Gastrocnemius medialis (tissue), 4 donors: ENCODE data around the gene PADI3. TPM values are rescaled to one million over a fixed set of nuclear protein-coding genes. Genes with fewer than 3 reads are reported as not detected.

Experiments
- ATAC-seq, 2 donors: fragments of 150-250 bp; one replicate each; pipeline ENCODE4 v1.9.1; 2016
- DNase-seq, 2 donors: peaks; one replicate each; pipeline ENCODE4 v3.0.0-alpha.2; 2019
- H3K27ac ChIP-seq, 4 donors: fragments of 200-600 bp; sonication (generic); 1 replicate in 1 of 4; 2 replicates in 3 of 4; pipeline ENCODE4 v1.5.1; 2016 to 2018; ENCODE audit warnings: mild to moderate bottlenecking in 2 of 4, moderate library complexity in 1 of 4
- H3K27me3 ChIP-seq, 3 donors: fragments of 200-600 bp; sonication (generic) in 2 of 3; 1 replicate in 1 of 3; 2 replicates in 2 of 3; pipeline versions ENCODE4 v1.5.1 to v1.6.0; 2016 to 2019; ENCODE audit warnings: mild to moderate bottlenecking in 1 of 3, moderate library complexity in 1 of 3
- H3K36me3 ChIP-seq, 2 donors: fragments of 200-600 bp; sonication (generic) in 1 of 2; one replicate each; pipeline ENCODE4 v1.5.1; 2017 to 2018
- H3K4me1 ChIP-seq, 2 donors: fragments of 200-600 bp; sonication (generic) in 1 of 2; one replicate each; pipeline ENCODE4 v1.5.1; 2016 to 2017; ENCODE audit warnings: mild to moderate bottlenecking in 2 of 2
- H3K4me3 ChIP-seq, 4 donors: fragments of 200-600 bp; sonication (generic) in 3 of 4; 1 replicate in 1 of 4; 2 replicates in 3 of 4; pipeline ENCODE4 v1.5.1; 2016 to 2019; ENCODE audit warnings: mild to moderate bottlenecking in 2 of 4
- H3K9me3 ChIP-seq, 3 donors: fragments of 200-600 bp; sonication (generic) in 2 of 3; 1 replicate in 1 of 3; 2 replicates in 2 of 3; pipeline ENCODE4 v1.5.1; 2016 to 2019
- CTCF ChIP-seq, 5 experiments: fragments of 450-650 bp in 3 of 5; fragments of 200-600 bp in 2 of 5; sonication (generic) in 2 of 5; IDR thresholded peaks in 4 of 5; conservative IDR thresholded peaks in 1 of 5; 1 replicate in 4 of 5; 2 replicates in 1 of 5; pipeline ENCODE4 v1.5.1; 2016 to 2019; ENCODE audit warnings: antibody characterized with exemption in 5 of 5, mild to moderate bottlenecking in 3 of 5, moderate library complexity in 3 of 5
- POLR2A ChIP-seq, 2 donors: fragments of 450-650 bp; IDR thresholded peaks; one replicate each; pipeline ENCODE4 v1.6.1; 2017; ENCODE audit warnings: antibody characterized with exemption in 2 of 2, mild to moderate bottlenecking in 2 of 2, moderate library complexity in 2 of 2
- in situ Hi-C, 4 donors: fragments of 200-750 bp; cut with MboI; loops; one replicate each; pipeline versions ENCODE4 v1.15.0 to v1.8.0; 2017; ENCODE audit warnings: low sequenced_read_pairs in 4 of 4
- intact Hi-C: fragments of 100-400 bp; cut with DNase I; formaldehyde crosslinking; loops from one replicate; pipeline ENCODE4 v1.15.1; 2023; ENCODE audit warnings: low total_unique reads
- total RNA-seq, 4 donors: library from RNA; depleted of rRNA; stranded (reverse); fragments of >200 nt; gene quantifications; one replicate each; pipeline versions ENCODE4 v1.1.0 to v1.2.3, GENCODE V29; 2016

Gene PADI3
- total RNA-seq, 4 donors from 2014 or later: not detected

- no peak for DNase-seq
- TF ChIP-seq POLR2A (IDR thresholded peaks at IDR 0.05) (no peak), CTCF (IDR thresholded peaks at IDR 0.05 in 4 of 5, conservative IDR thresholded peaks at IDR 0.05 in 1 of 5) (no peak)
- intact Hi-C loops: no loop called here
These were observed 64.8 kb downstream of the PADI3 start for GRCh38 chr1:17313530-17314309.

GRCh38 chr1:17314491-17314971 is 65.6 kb downstream of the PADI3 start:
- ATAC-seq (no peak), DNase-seq (no peak)
- Histone ChIP-seq H3K9me3 (no peaks in the 10 kb centered on the region), H3K4me1 (no peaks in the 10 kb centered on the region), H3K36me3 (no peaks in the 10 kb centered on the region), H3K4me3 (no peak overlapping the region), H3K27me3 (peaks cover 6 to 18% (median 15%) of the 10 kb centered on the region in 3 donors), H3K27ac (no peak overlapping the region)
- intact Hi-C loops (no loop called here), in situ Hi-C loops (no loop called here)
- TF ChIP-seq POLR2A (IDR thresholded peaks at IDR 0.05) (no peak), CTCF (IDR thresholded peaks at IDR 0.05 in 4 of 5, conservative IDR thresholded peaks at IDR 0.05 in 1 of 5) (no peak)

More at GRCh38 chr1:17313530-17314309, 64.8 kb downstream of the PADI3 start:
- Histone ChIP-seq H3K27me3 (peaks cover 11 to 21% (median 18%) of the 10 kb centered on the region in 3 donors), H3K36me3 (no peaks in the 10 kb centered on the region), H3K27ac (no peak overlapping the region), H3K4me1 (no peaks in the 10 kb centered on the region), H3K4me3 (no peak overlapping the region), H3K9me3 (no peaks in the 10 kb centered on the region)
- in situ Hi-C loops: no loop called here
- no peak for ATAC-seq

GRCh38 chr1:17315542-17316130 is 66.7 kb downstream of the PADI3 start:
- in situ Hi-C loops: no loop called here
- no peak for ATAC-seq
- TF ChIP-seq POLR2A (IDR thresholded peaks at IDR 0.05) (no peak), CTCF (IDR thresholded peaks at IDR 0.05 in 4 of 5, conservative IDR thresholded peaks at IDR 0.05 in 1 of 5) (no peak)

GRCh38 chr1:17316704-17317103 is 67.8 kb downstream of the PADI3 start:
- intact Hi-C loops (no loop called here), in situ Hi-C loops (no loop called here)
- no peak for DNase-seq
- Histone ChIP-seq H3K4me1 (no peaks in the 10 kb centered on the region), H3K9me3 (no peaks in the 10 kb centered on the region), H3K27me3 (peaks cover 0 to 15% (median 3%) of the 10 kb centered on the region in 3 donors), H3K36me3 (no peaks in the 10 kb centered on the region), H3K4me3 (no peak overlapping the region), H3K27ac (no peak overlapping the region)
- ATAC-seq: no peak
- no peak for TF ChIP-seq POLR2A (IDR thresholded peaks at IDR 0.05)

More at GRCh38 chr1:17315542-17316130, 66.7 kb downstream of the PADI3 start:
- Histone ChIP-seq H3K4me1 (no peaks in the 10 kb centered on the region), H3K27ac (no peak overlapping the region), H3K27me3 (peaks cover 0 to 14% (median 4%) of the 10 kb centered on the region in 3 donors), H3K9me3 (no peaks in the 10 kb centered on the region), H3K4me3 (no peak overlapping the region), H3K36me3 (no peaks in the 10 kb centered on the region)
- DNase-seq: no peak
- intact Hi-C loops: no loop called here

GRCh38 chr1:17318262-17318661 is 69.4 kb downstream of the PADI3 start:
- in situ Hi-C loops: no loop called here
- ATAC-seq (no peak), DNase-seq (no peak)
- H3K27me3 ChIP-seq: peaks cover 0 to 15% (median 0%) of the 10 kb centered on the region in 3 donors
- no peaks in the 10 kb centered on the region for H3K9me3 ChIP-seq
- no peaks in the 10 kb centered on the region for H3K4me1 ChIP-seq
- no peak for TF ChIP-seq CTCF (IDR thresholded peaks at IDR 0.05 in 4 of 5, conservative IDR thresholded peaks at IDR 0.05 in 1 of 5)
- no peak for TF ChIP-seq POLR2A (IDR thresholded peaks at IDR 0.05)
- no peak overlapping the region for H3K27ac ChIP-seq
- H3K4me3 ChIP-seq: no peak overlapping the region
- intact Hi-C loops: no loop called here
- no peaks in the 10 kb centered on the region for H3K36me3 ChIP-seq
